Fibroblast of lung (primary cell): Measurements from ENCODE around the gene TANGO2. TPM values are rescaled to one million over a fixed set of nuclear protein-coding genes. Genes with fewer than 3 reads are reported as not detected.
A peak's percentile ranks its signal among the peaks of the same experiment; 100 is the strongest.

Source experiments
- DNase-seq, 2 donors: peaks; one replicate each; pipeline versions ENCODE4 v3.0.0 to v3.0.0-alpha.2; 2010; ENCODE audit warnings: low read depth in 2 of 2
- H2AFZ ChIP-seq: 2 replicates; pipeline ENCODE4 v1.5.1; 2012; ENCODE audit warnings: low read length, control low read depth, inconsistent platforms
- H3K27ac ChIP-seq: 2 replicates; pipeline ENCODE4 v1.5.1; 2011; ENCODE audit warnings: low read length, control low read depth; ENCODE audit not compliant: insufficient read depth
- H3K27me3 ChIP-seq: 2 replicates; pipeline ENCODE4 v1.5.1; 2011; ENCODE audit warnings: mild to moderate bottlenecking, low read length; ENCODE audit not compliant: control insufficient read depth, insufficient read depth
- H3K36me3 ChIP-seq: 2 replicates; pipeline ENCODE4 v1.5.1; 2011; ENCODE audit warnings: low read length; ENCODE audit not compliant: control insufficient read depth, insufficient read depth
- H3K4me1 ChIP-seq: 2 replicates; pipeline ENCODE4 v1.5.1; 2011; ENCODE audit warnings: low read length; ENCODE audit not compliant: control insufficient read depth, insufficient read depth; ENCODE audit errors: extremely low read depth
- H3K4me2 ChIP-seq: 2 replicates; pipeline ENCODE4 v1.5.1; 2011; ENCODE audit warnings: low read length, control low read depth; ENCODE audit not compliant: insufficient read depth; ENCODE audit errors: extremely low read depth
- H3K4me3 ChIP-seq, 4 experiments: fragments of 200-600 bp in 1 of 4; sonication (generic) in 1 of 4; replicated peaks in 1 of 4; 2 replicates each; pipeline ENCODE4 v1.5.1; 2011 to 2016; ENCODE audit warnings: low read length in 4 of 4, low read depth in 3 of 4, mild to moderate bottlenecking in 3 of 4, control low read depth in 2 of 4, inconsistent platforms in 1 of 4, mixed read lengths in 1 of 4; ENCODE audit not compliant: insufficient read depth in 1 of 4; ENCODE audit errors: control extremely low read depth in 1 of 4
- H3K79me2 ChIP-seq: 2 replicates; pipeline ENCODE4 v1.5.1; 2012; ENCODE audit warnings: mild to moderate bottlenecking, low read length, inconsistent platforms; ENCODE audit not compliant: control insufficient read depth, insufficient read depth
- H3K9ac ChIP-seq: 2 replicates; pipeline ENCODE4 v1.5.1; 2011; ENCODE audit warnings: mild to moderate bottlenecking, low read length, control low read depth; ENCODE audit not compliant: insufficient read depth
- H3K9me3 ChIP-seq: 2 replicates; pipeline ENCODE4 v1.5.1; 2012; ENCODE audit warnings: low read depth, low read length; ENCODE audit not compliant: control insufficient read depth, insufficient read depth
- H4K20me1 ChIP-seq: 2 replicates; pipeline ENCODE4 v1.5.1; 2011; ENCODE audit warnings: low read length; ENCODE audit not compliant: control insufficient read depth, insufficient read depth; ENCODE audit errors: extremely low read depth
- EZH2 ChIP-seq: IDR thresholded peaks from 2 replicates; pipeline ENCODE4 v1.5.1; 2012; ENCODE audit warnings: low read length, control low read depth, mild to moderate bottlenecking; ENCODE audit errors: missing control alignments
- polyA plus RNA-seq, 2 donors: library from polyadenylated mRNA; depleted of rRNA in 1 of 2; stranded (reverse) in 1 of 2; unstranded in 1 of 2; fragments of >200 nt; gene quantifications; 2 replicates each; pipeline ENCODE4 v1.2.1, GENCODE V29; 2011 to 2012; ENCODE audit warnings: missing spikeins in 1 of 2
- total RNA-seq: library from RNA; depleted of rRNA; stranded (reverse); fragments of >200 nt; gene quantifications from 2 replicates; pipeline ENCODE4 v1.2.1, GENCODE V29; 2014
- TF ChIP-seq, protein P1 (sequence below), 2 donors: IDR thresholded peaks in 1 of 2; conservative IDR thresholded peaks in 1 of 2; 1 replicate in 1 of 2; 2 replicates in 1 of 2; pipeline ENCODE4 v1.5.1; 2011 to 2012; ENCODE audit warnings: low read length in 2 of 2, control low read depth in 1 of 2, inconsistent platforms in 1 of 2, low read depth in 1 of 2, mild to moderate bottlenecking in 1 of 2

Gene TANGO2
- total and polyA plus RNA-seq, 2 donors (not counting 1 experiment from before 2014, with no cell fraction given), result 28.3 to 52.8 TPM

GRCh38 chr22:20062043-20062765 is 41.3 kb downstream of the TANGO2 start:
- TF ChIP-seq, protein P1, sequence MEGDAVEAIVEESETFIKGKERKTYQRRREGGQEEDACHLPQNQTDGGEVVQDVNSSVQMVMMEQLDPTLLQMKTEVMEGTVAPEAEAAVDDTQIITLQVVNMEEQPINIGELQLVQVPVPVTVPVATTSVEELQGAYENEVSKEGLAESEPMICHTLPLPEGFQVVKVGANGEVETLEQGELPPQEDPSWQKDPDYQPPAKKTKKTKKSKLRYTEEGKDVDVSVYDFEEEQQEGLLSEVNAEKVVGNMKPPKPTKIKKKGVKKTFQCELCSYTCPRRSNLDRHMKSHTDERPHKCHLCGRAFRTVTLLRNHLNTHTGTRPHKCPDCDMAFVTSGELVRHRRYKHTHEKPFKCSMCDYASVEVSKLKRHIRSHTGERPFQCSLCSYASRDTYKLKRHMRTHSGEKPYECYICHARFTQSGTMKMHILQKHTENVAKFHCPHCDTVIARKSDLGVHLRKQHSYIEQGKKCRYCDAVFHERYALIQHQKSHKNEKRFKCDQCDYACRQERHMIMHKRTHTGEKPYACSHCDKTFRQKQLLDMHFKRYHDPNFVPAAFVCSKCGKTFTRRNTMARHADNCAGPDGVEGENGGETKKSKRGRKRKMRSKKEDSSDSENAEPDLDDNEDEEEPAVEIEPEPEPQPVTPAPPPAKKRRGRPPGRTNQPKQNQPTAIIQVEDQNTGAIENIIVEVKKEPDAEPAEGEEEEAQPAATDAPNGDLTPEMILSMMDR (conservative IDR thresholded peaks at IDR 0.05 in 1 of 2, IDR thresholded peaks at IDR 0.05 in 1 of 2; ENCODE audit: low read depth in 1 of 2, low read length in 2 of 2), result no peak
- TF ChIP-seq EZH2, result no peak
- Histone ChIP-seq H3K27ac (no peak overlapping the region), H4K20me1 (no peaks in the 10 kb centered on the region), H3K9ac (no peak overlapping the region), H3K4me1 (no peaks in the 10 kb centered on the region), H3K4me2 (no peak overlapping the region), H3K79me2 (no peaks in the 10 kb centered on the region), H3K9me3 (no peaks in the 10 kb centered on the region), H3K36me3 (peaks cover 5% of the 10 kb centered on the region), H3K27me3 (no peaks in the 10 kb centered on the region), H3K4me3 (no peak overlapping the region), H2AFZ (no peak overlapping the region)
- DNase-seq, result no peak

DNA sequence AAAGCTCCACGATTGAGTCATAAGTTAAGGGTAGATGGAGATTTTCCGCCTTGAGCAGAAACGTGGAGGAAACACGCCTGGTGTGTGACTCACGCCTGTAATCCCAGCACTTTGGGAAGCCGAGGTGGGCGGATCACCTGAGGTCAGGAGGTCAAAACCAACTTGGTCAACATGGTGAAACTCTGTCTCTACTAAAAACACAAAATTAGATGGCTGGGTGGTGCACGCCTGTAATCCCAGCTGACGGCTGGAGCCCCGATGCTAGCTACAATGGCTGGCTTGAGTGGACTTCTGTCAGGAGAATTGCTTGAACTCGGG is 41.8 kb downstream of the TANGO2 start:
- H3K9me3 ChIP-seq, result no peaks in the 10 kb centered on the region
- H3K4me2 ChIP-seq, result no peak overlapping the region
- peaks cover 5% of the 10 kb centered on the region for H3K36me3 ChIP-seq
- DNase-seq, result peak; percentile 24 to 76
- H3K79me2 ChIP-seq, result no peaks in the 10 kb centered on the region
- no peaks in the 10 kb centered on the region for H4K20me1 ChIP-seq
- no peaks in the 10 kb centered on the region for H3K4me1 ChIP-seq
- H3K9ac ChIP-seq, result no peak overlapping the region
- no peak overlapping the region for H3K27ac ChIP-seq
- TF ChIP-seq EZH2, result no peak
- H3K4me3 ChIP-seq, result no peak overlapping the region
- H3K27me3 ChIP-seq, result no peaks in the 10 kb centered on the region
- H2AFZ ChIP-seq, result no peak overlapping the region

DNA sequence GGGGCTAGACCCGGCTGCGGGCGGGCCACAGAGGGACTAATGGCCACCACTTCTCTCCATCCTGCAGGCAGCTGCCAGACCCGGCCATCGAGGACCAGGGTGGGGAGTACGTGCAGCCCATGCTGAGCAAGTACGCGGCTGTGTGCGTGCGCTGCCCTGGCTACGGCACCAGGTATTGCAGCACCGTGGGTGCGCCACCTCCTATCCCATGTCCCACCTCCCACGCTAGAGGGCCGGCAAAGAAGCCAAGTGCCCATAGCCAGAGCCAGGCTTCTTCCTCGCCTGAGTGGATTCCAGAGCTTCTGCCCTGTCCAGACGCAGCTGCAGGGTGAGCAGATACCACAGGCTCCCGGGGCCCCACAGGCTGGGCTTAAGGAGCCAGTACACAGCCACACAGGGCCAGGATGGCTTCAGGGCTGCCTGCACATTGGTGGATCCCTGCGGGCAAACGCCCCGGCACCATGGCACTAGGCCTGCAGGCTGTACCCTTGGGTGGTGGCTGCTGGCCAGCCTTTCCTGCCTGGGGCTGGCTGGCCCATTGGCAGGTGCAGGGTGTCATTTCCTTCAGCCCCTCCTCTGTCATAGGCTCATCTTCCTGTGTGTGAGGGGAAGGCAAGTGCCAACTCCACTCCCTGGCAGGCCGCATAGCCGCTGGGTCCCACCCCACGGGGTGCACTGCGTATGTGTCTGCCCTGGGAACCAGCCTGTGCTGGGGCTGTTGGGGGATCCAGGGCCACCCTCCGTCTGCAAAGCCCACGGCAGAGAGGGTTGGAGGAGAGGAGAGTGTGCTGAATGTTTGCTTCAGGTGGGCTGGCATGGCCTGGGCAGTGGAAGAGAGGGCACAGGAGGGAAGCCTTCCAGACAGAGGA is 42.6 kb downstream of the TANGO2 start:
- H3K36me3 ChIP-seq, result peaks cover 5% of the 10 kb centered on the region
- no peaks in the 10 kb centered on the region for H3K9me3 ChIP-seq
- H3K9ac ChIP-seq, result no peak overlapping the region
- no peak for TF ChIP-seq EZH2
- TF ChIP-seq, protein P1 (conservative IDR thresholded peaks at IDR 0.05 in 1 of 2, IDR thresholded peaks at IDR 0.05 in 1 of 2; ENCODE audit: low read depth in 1 of 2, low read length in 2 of 2), result no peak
- H3K4me2 ChIP-seq, result no peak overlapping the region
- H3K27ac ChIP-seq, result no peak overlapping the region
- H3K27me3 ChIP-seq, result no peaks in the 10 kb centered on the region
- H3K4me1 ChIP-seq, result no peaks in the 10 kb centered on the region
- H3K79me2 ChIP-seq, result no peaks in the 10 kb centered on the region
- H2AFZ ChIP-seq, result no peak overlapping the region
- H3K4me3 ChIP-seq, result no peak overlapping the region
- no peak for DNase-seq
- no peaks in the 10 kb centered on the region for H4K20me1 ChIP-seq
